RWPE2 (cell line): ENCODE data around the gene RGMA.
A peak's percentile ranks its signal among the peaks of the same experiment; 100 is the strongest.

Experiments used
- ATAC-seq: fragments of 200-7000 bp; cut with Tn5 transposase; 3 replicates; pipeline ENCODE4 v1.9.1; 2021; ENCODE audit warnings: low read depth
- DNase-seq: peaks from one replicate; pipeline ENCODE4 v3.0.0-alpha.2; 2020; ENCODE audit warnings: low spot score
- H3K27ac ChIP-seq: fragments of 450-650 bp; 2 replicates; pipeline ENCODE4 v1.5.1; 2017; ENCODE audit warnings: mild to moderate bottlenecking; ENCODE audit not compliant: poor library complexity, severe bottlenecking
- H3K27me3 ChIP-seq: fragments of 250-450 bp; sonication (Bioruptor Pico); 2 replicates; pipeline ENCODE4 v1.5.1; 2021; ENCODE audit warnings: mild to moderate bottlenecking, moderate library complexity; ENCODE audit not compliant: insufficient read depth, poor library complexity, severe bottlenecking
- H3K36me3 ChIP-seq: fragments of 250-450 bp; sonication (Bioruptor Pico); 2 replicates; pipeline ENCODE4 v1.5.1; 2020; ENCODE audit warnings: low read depth, mild to moderate bottlenecking, moderate library complexity
- H3K4me1 ChIP-seq: fragments of 250-450 bp; sonication (Bioruptor Pico); 2 replicates; pipeline ENCODE4 v1.5.1; 2021; ENCODE audit warnings: mild to moderate bottlenecking, moderate library complexity; ENCODE audit not compliant: insufficient read depth, poor library complexity, severe bottlenecking
- H3K4me3 ChIP-seq: fragments of 250-450 bp; sonication (Bioruptor Pico); 2 replicates; pipeline ENCODE4 v1.5.1; 2021; ENCODE audit warnings: mild to moderate bottlenecking, moderate library complexity; ENCODE audit not compliant: severe bottlenecking
- H3K9me3 ChIP-seq: fragments of 250-450 bp; sonication (Bioruptor Pico); 2 replicates; pipeline ENCODE4 v1.5.1; 2021; ENCODE audit warnings: mild to moderate bottlenecking, moderate library complexity; ENCODE audit not compliant: severe bottlenecking
- TF ChIP-seq, protein P1 (sequence below): fragments of 450-650 bp; IDR thresholded peaks from one replicate; pipeline ENCODE4 v1.5.1; 2017; ENCODE audit warnings: mild to moderate bottlenecking, moderate library complexity; ENCODE audit not compliant: poor library complexity, severe bottlenecking

Gene RGMA, protein sequence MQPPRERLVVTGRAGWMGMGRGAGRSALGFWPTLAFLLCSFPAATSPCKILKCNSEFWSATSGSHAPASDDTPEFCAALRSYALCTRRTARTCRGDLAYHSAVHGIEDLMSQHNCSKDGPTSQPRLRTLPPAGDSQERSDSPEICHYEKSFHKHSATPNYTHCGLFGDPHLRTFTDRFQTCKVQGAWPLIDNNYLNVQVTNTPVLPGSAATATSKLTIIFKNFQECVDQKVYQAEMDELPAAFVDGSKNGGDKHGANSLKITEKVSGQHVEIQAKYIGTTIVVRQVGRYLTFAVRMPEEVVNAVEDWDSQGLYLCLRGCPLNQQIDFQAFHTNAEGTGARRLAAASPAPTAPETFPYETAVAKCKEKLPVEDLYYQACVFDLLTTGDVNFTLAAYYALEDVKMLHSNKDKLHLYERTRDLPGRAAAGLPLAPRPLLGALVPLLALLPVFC

DNA sequence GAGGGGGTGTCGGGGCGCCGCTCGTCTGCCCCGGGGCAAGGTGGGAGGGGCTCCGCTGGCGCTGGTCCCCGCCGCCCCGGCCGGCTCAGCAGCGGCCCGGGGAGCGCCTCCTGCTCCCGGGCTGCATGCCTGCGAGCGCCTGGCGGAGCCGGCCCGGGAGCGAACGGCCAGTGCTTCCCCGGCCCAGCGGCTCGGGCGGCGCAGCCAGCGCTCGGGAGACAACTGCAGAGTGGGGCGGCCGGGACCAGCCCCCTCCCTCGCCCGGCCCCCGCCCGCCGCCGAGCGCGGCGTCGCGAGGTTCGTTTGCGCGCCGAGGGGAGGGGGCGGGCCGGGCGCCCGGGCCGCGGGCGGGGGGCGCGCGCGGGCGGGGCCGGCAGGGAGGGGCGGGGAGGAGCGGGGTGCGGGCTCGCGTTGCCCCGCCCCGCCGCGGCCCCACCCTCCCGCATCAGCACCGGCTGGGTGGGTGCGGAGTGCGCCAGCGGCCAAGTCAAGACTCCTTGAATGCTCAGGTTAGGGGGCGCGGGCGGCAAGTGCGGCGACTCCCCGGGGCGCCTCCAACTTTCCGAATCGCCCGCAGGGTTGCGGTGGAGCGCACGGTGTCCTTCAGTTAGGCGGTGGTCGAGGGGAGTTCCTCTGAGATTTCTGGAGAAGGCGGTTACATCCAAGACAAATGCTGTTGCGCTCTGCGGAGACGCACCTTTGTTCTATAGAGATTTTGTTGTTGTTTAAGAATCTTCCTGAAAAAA, at the start of gene RGMA:
Gene RGMA, minus strand, starts transcription at position 231 of the 746 bp plus-strand sequence. CDS start 279 bp downstream, outside the sequence.
- no peaks in the 10 kb centered on the region for H3K9me3 ChIP-seq
- peak; percentile 50 for ATAC-seq
- TF ChIP-seq, protein P1, sequence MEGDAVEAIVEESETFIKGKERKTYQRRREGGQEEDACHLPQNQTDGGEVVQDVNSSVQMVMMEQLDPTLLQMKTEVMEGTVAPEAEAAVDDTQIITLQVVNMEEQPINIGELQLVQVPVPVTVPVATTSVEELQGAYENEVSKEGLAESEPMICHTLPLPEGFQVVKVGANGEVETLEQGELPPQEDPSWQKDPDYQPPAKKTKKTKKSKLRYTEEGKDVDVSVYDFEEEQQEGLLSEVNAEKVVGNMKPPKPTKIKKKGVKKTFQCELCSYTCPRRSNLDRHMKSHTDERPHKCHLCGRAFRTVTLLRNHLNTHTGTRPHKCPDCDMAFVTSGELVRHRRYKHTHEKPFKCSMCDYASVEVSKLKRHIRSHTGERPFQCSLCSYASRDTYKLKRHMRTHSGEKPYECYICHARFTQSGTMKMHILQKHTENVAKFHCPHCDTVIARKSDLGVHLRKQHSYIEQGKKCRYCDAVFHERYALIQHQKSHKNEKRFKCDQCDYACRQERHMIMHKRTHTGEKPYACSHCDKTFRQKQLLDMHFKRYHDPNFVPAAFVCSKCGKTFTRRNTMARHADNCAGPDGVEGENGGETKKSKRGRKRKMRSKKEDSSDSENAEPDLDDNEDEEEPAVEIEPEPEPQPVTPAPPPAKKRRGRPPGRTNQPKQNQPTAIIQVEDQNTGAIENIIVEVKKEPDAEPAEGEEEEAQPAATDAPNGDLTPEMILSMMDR, result no peak
- H3K4me1 ChIP-seq, result no peaks in the 10 kb centered on the region
- H3K4me3 ChIP-seq, result peak within 1 kb of the TSS; percentile 25
- DNase-seq, result no peak
- H3K36me3 ChIP-seq, result no peaks in the 10 kb centered on the region
- H3K27ac ChIP-seq, result no peak within 1 kb of the TSS
- H3K27me3 ChIP-seq, result peaks cover 61% of the 10 kb centered on the region

DNA sequence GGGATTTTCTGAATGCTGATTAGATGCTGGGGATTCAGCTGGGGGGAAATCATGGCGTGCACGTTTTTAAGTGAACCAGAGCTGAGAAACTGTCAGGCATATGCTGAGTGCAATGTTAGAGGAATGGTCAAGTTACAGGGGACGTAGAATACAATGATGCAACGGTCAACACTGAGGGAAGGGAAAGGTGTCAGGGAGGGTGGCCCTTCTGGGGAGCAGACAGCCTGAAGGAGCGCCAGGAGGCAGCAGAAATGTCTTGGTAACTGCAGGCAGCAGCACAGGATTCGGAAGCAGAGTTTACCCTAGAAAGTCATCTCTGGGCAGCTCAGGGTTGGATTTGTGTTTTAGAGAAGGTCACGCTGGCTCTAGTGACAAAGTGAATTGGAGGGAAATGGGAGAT, 47.6 kb upstream of the RGMA start:
- DNase-seq (no peak), ATAC-seq (no peak)
- Histone ChIP-seq H3K27me3 (no peaks in the 10 kb centered on the region), H3K36me3 (no peaks in the 10 kb centered on the region), H3K27ac (no peak overlapping the region), H3K9me3 (no peaks in the 10 kb centered on the region), H3K4me3 (no peak overlapping the region), H3K4me1 (no peaks in the 10 kb centered on the region)
- TF ChIP-seq, protein P1, result no peak

DNA sequence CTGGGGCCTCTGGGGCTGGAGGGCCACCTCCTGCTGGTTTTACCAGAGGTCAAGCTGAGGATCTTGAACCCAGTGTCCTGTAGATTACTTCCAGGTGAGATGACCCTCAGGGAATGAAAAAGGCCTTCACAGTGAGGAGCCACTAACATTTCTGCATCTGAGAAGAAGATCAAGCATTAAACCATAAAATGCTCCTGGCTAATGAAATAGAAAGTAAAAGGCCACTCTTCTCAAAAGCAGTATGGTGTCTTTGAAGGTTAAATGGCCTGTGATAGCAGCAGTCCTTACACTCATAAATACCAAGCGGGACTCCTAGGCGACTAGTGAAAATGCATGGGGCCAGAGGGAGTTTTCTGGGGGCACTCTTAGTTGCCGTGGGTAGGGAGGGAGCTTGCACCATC, 47.0 kb upstream of the RGMA start:
- TF ChIP-seq, protein P1, result no peak
- Histone ChIP-seq H3K4me3 (no peak overlapping the region), H3K27me3 (no peaks in the 10 kb centered on the region)

DNA sequence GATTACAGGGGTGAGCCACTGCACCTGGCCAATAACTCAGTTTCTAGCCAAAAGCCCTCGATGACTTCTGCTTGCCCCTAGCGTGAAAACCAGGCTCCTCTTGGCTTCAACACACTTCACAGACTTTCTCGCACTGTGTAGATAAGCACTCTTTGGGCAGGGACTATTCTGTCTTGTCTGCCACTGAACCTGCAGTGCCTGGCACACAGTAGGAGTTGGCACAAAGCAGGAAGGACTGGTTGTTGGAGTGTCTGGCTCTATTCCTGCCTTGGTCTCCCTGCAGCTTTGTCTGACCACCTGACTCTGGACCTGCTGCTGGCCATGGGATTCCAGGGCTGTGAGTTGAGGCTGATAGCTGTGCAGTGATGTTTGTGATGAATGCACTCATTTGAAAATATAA, 46.4 kb upstream of the RGMA start:
- Histone ChIP-seq H3K27ac (no peak overlapping the region), H3K27me3 (no peaks in the 10 kb centered on the region), H3K36me3 (no peaks in the 10 kb centered on the region), H3K4me1 (no peaks in the 10 kb centered on the region), H3K4me3 (no peak overlapping the region), H3K9me3 (no peaks in the 10 kb centered on the region)
- DNase-seq, result no peak
- TF ChIP-seq, protein P1, result no peak
- ATAC-seq, result 0 out of 3 replicates have a peak, but pooled peaks have one; percentile 11

More for the DNA sequence above, 47.0 kb upstream of the RGMA start:
- Histone ChIP-seq H3K4me1 (no peaks in the 10 kb centered on the region), H3K27ac (no peak overlapping the region), H3K9me3 (no peaks in the 10 kb centered on the region), H3K36me3 (no peaks in the 10 kb centered on the region)
- ATAC-seq (no peak), DNase-seq (no peak)
